ENCODE results near the gene PTP4A2.
"Not testable (repeated sequence)": the region's sequence is repeated elsewhere in the genome, so short reads cannot be mapped to it uniquely, and the experiment has no call there.

The PTP4A2 gene

DNA sequence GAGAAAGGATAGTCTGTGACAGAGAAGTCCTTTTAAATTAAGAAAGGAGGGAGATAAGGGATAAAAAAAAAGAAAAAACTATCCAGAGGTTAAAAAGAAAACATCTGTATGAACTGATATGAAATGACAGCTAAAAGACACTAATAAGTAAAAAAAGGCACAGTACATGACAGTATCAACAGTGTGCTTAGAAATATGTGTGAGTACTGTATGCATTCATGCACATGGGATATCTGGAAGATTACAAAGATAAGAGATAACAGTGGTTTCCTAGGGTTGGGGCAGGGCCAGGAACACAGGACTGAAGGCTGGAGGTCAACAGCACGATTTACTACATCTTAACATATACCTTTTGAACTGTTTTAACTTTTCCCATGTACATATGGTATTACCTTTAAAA is 13.3 kb downstream of the PTP4A2 start:
- DNase-seq (ENCODE audit: low spot score), result no peak

DNA sequence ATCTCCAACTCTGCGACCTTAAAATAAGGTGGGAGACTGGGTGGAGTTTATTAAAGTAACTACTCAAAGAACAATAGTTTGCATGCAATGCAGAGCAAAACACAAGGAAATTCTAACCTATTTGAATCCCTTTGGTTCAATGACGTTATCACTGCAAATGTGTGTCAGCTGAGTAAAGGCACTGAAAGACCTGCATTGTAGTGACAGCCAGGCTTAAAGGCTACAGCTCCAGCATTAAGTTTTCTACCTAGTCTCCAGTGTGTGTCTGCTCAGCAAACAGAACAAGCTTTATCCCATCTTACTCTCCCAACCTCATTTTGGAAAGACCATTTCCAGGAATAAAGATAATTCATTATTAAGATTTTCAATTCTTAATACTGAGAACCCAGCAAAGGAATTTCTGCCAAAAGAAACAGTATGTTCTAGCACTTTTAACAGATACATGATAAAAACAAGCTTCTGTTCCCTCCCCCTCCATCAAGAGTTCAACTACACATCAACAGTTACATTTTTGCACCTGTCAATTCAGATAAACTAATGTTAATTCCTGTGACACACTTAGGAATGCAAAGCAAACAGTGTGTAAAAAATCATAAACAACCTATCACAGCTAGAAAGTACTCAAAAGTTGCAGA is 14.2 kb downstream of the PTP4A2 start:
- DNase-seq (ENCODE audit: low spot score), result peak; percentile 93

DNA sequence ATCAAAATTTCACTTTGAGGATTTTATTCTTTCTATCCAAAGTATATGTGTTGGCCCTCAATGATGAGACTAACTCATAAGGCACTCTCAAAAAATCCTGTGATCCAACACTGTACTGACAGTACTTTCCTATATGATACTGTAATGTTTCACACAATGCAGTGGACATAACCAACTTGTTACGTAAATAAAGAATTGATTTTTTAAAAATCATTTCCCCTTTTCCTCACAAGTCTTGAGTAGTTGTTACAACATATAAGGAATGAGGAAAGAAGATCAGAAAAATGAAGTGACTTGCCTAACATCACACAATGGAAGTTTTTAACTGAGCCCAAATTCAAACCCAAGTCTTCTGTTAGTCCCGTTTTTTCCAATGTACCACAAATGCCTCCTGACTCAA is 17.2 kb downstream of the PTP4A2 start:
- DNase-seq (ENCODE audit: low spot score), result no peak

DNA sequence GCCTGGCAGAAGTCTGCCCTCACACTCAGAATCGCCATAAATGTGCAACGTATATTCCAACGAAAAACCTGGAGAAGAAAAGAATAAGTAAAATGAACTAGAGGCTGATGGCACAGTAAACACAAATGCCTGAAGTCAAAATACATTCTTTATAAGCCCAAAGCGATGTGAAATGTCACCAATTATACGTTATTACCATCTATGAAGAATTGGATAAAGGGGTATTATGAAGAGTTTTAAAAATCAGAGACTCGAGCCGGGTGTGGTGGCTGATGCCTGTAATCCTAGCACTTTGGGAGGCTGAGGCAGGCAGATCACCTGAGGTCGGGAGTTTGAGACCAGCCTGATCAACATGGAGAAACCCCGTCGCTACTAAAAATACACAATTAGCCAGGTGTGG is 18.6 kb downstream of the PTP4A2 start:
- no peak for DNase-seq (ENCODE audit: low spot score)

GRCh38 chr1:31915438-31915837 is 22.7 kb downstream of the PTP4A2 start:
- DNase-seq (ENCODE audit: low spot score), result no peak

GRCh38 chr1:31913968-31914367 is 24.2 kb downstream of the PTP4A2 start:
- no peak for DNase-seq (ENCODE audit: low spot score)

DNA sequence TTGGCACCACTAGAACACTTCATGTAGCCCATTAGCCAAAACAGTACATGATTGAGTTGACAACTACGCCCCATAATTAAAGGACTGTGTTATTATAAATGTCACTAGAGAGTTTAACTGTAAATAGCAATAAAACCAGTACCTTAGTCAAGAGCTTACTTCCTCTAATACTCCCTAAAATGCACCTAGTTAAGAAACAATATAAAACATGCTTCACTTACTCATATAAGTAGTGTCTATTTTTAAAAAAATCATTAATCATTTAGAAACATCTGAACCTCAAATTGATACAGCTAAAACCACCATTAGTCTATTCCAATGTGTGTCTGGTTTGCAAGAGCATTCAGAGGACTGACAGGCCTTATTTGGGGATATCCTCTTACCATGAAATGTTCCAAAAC is 25.3 kb downstream of the PTP4A2 start:
- no peak for DNase-seq (ENCODE audit: low spot score)

DNA sequence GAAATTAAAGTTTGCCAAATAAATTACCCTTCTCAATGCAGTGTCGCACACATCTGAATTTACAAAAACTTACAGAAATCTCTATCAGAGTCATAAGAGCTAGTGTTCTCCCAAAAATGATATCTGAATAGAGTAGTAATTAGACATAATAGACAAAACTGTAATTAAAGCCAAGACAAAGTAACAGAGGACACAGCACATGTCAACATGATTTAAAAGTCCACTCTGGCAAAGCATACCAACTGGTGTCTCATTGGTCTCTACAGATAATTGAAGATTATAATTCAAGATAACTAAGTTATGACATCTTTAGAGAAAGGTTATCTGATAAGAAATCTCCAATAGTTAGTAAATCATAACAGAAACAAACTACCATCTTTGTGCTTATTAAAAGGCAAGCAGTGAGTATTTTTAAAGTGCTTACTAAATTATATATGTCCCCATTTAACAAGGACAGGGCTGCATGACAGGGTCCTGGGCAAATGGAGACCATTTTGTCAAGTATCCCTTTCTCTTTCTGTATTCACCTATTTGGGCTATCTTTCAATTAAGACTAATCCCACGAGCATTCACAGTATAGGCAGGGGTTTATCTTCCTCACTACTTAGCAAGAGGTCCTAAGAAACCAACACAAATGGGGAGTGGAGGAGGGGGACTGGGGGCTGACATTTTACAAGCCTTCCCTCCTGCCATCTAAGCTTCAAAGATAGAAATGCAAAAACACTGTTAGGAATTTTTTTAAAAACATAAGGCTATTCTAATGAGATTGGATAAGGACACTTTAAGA is 26.0 kb downstream of the PTP4A2 start:
- DNase-seq (ENCODE audit: low spot score), result no peak

DNA sequence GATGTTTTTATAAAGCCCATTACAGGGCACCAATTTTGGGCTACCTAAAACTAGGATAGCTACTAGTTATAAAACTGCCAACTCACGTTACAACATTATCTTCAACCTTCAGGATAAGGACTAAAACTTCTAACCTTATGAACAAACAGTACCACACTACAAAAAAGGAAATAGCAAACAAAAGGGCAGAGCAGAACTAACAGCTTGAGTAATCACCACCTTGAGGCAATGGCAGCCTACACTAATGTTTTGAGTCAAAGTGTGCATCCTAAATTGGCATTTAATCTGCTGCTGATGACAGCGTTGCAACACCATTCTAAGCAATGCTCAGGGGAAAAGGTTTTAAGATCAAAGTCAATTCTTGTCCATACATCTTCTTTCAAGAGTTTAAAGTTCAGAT is 27.2 kb downstream of the PTP4A2 start:
- DNase-seq (ENCODE audit: low spot score), result no peak

DNA sequence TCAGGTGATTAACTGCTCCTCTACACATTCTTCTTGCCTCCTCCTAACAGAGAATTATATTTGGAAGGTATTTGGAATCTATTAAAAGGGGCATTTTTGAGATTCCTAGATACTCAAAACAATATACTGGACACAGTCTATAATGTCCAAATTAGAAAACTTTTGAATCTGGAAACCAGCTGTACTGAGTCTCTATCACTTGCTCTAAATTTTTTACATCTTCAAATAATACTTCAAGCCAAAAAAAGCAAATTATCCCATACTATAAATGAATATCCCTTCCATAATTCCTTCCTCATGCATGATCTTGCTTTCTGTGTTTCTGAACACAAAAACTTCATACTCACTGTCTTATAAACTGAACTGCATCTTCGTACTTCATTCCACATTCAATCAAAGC is 28.5 kb downstream of the PTP4A2 start:
- DNase-seq (ENCODE audit: low spot score), result no peak

DNA sequence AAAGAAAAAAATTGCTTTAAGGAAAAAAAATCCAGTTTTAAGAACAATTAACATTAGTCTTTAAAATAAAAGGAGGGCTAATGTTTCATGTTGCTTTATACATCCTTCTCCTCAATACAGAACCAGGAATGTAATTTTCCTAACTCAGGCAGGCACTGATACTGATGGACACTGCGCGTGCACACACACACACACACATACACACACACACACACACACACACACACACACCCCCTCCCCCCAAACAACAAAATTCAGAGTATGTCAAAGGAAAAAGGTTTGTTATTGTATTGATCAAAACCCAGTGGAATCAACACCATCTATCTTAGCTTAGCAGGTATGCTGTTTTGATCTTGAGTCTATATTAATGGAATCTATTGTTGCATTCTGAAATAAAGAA is 31.6 kb downstream of the PTP4A2 start:
- no peak for DNase-seq (ENCODE audit: low spot score)

- DNase-seq (ENCODE audit: low spot score), result no peak
These were observed 32.5 kb downstream of the PTP4A2 start for GRCh38 chr1:31905681-31906080.

GRCh38 chr1:31905093-31905509 is 33.1 kb downstream of the PTP4A2 start:
- no peak for DNase-seq (ENCODE audit: low spot score)

- no peak for DNase-seq (ENCODE audit: low spot score)
These were observed 33.7 kb downstream of the PTP4A2 start for GRCh38 chr1:31904339-31905092.

DNA sequence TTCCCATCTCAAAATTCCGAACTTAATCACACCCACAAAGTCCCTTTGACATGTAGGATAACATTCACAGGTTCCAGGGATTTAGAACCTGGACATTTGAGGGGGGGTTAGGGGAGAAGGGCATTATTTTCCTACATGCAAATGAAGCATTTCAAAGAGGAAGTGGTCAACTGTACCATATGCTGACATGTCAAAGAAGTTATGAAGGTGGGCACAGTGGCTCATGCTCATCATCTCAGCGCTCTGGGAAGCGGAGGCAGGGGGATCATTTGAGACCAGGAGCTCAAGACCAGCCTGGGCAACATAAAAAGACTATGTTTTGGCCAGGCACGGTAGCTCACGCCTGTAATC is 35.7 kb downstream of the PTP4A2 start:
- DNase-seq (ENCODE audit: low spot score), result no peak

- DNase-seq (ENCODE audit: low spot score), result no peak
These were observed 36.2 kb downstream of the PTP4A2 start for GRCh38 chr1:31901838-31902509.

- DNase-seq (ENCODE audit: low spot score), result no peak
These were observed 37.4 kb downstream of the PTP4A2 start for GRCh38 chr1:31900790-31901189.

GRCh38 chr1:31897526-31898100 is 40.6 kb downstream of the PTP4A2 start:
- no peak for DNase-seq (ENCODE audit: low spot score)

GRCh38 chr1:31895474-31896198 is 42.5 kb downstream of the PTP4A2 start:
- DNase-seq (ENCODE audit: low spot score), result not testable (repeated sequence)

DNA sequence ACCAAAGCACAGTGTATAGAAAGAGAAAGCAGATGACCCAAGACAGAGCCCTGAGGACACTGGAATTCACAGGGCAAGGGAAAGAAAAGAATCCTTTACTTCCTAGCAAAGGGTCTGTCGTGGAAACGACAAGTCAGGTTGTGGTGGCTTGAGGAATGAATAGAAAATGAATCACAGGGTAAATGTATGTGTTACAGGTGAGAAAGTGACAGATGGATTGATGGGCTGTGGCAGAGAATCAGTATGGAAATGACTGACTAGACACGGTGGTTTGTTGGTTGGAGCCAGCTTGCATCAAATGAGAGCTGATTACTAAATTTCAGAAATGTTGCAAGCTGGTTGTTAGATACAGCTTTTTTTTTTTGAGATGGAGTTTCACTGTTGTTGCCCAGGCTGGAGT is 46.9 kb downstream of the PTP4A2 start:
- no peak for DNase-seq (ENCODE audit: low spot score)

GRCh38 chr1:31888291-31888690 is 49.9 kb downstream of the PTP4A2 start:
- DNase-seq (ENCODE audit: low spot score), result no peak

GRCh38 chr1:31886866-31887265 is 51.3 kb downstream of the PTP4A2 start:
- no peak for DNase-seq (ENCODE audit: low spot score)

Measured in pons (tissue), 1 donor.